H1 (cell line): ENCODE measurements around the gene ACKR2. TPM values are rescaled to one million over a fixed set of nuclear protein-coding genes. Genes with fewer than 3 reads are reported as not detected.
A peak's percentile ranks its signal among the peaks of the same experiment; 100 is the strongest.

Experiments
- CTCF ChIA-PET: fragments of 300-600 bp; sonication (Branson Sonifier 250); formaldehyde crosslinking; loops from one replicate; lab custom pipeline; 2021; ENCODE audit not compliant: partially characterized antibody; lab: Charles Lee
- POLR2A ChIA-PET: fragments of 300-600 bp; sonication (Branson Sonifier 250); formaldehyde crosslinking; loops from one replicate; lab custom pipeline; 2021; ENCODE audit warnings: inconsistent platforms; ENCODE audit not compliant: partially characterized antibody; lab: Charles Lee
- DNase-seq, 2 experiments: peaks; one replicate each; pipeline versions ENCODE4 v3.0.0 to v3.0.0-alpha.2; 2010 to 2022; ENCODE audit warnings: low spot score in 2 of 2, low read depth in 1 of 2, mixed read lengths in 1 of 2
- FAIRE-seq: peaks from 2 replicates; lab custom pipeline; 2011; peaks lifted over from hg19 to GRCh38; lab: Jason Lieb, UNC
- H2AFZ ChIP-seq: 2 replicates; pipeline ENCODE4 v1.8.1; 2012; ENCODE audit warnings: low read length, inconsistent platforms
- H2AK5ac ChIP-seq: 2 replicates; pipeline ENCODE4 v1.6.1; 2013; ENCODE audit warnings: low read depth, low read length
- H2BK120ac ChIP-seq: replicated peaks from 2 replicates; pipeline ENCODE3; 2013; ENCODE audit warnings: low read depth, low read length, inconsistent platforms
- H2BK12ac ChIP-seq: 2 replicates; pipeline ENCODE4 v1.6.1; 2013; ENCODE audit warnings: low read depth, low read length
- H2BK15ac ChIP-seq: 2 replicates; pipeline ENCODE4 v1.6.1; 2013; ENCODE audit warnings: low read length
- H2BK20ac ChIP-seq: 2 replicates; pipeline ENCODE4 v1.6.1; 2013; ENCODE audit warnings: low read length
- H2BK5ac ChIP-seq: 2 replicates; pipeline ENCODE4 v1.6.1; 2013; ENCODE audit warnings: low read depth, low read length
- H3K14ac ChIP-seq: 2 replicates; pipeline ENCODE4 v1.6.1; 2013; ENCODE audit warnings: inconsistent platforms; ENCODE audit not compliant: insufficient read length
- H3K18ac ChIP-seq: 2 replicates; pipeline ENCODE4 v1.6.1; 2013; ENCODE audit warnings: low read length; ENCODE audit errors: extremely low read depth
- H3K23ac ChIP-seq: 2 replicates; pipeline ENCODE4 v1.6.1; 2013; ENCODE audit warnings: inconsistent platforms; ENCODE audit not compliant: insufficient read length
- H3K23me2 ChIP-seq: 2 replicates; pipeline ENCODE4 v1.6.1; 2013; ENCODE audit warnings: low read depth, low read length
- H3K27ac ChIP-seq: 2 replicates; pipeline ENCODE4 v1.6.1; 2011; ENCODE audit warnings: low read depth, low read length, inconsistent platforms
- H3K27me3 ChIP-seq, 4 experiments: replicated peaks in 1 of 4; 1 replicate in 1 of 4; 2 replicates in 3 of 4; pipeline versions ENCODE4 v1.6.1 to v1.8.1; 2011 to 2013; ENCODE audit warnings: low read length in 3 of 4, mild to moderate bottlenecking in 3 of 4, inconsistent platforms in 2 of 4, mixed read lengths in 2 of 4, moderate library complexity in 1 of 4; ENCODE audit not compliant: control insufficient read depth in 3 of 4, insufficient read depth in 3 of 4; ENCODE audit errors: extremely low read depth in 1 of 4
- H3K36me3 ChIP-seq, 4 experiments: 2 replicates each; pipeline versions ENCODE4 v1.6.1 to v1.8.1; 2011 to 2013; ENCODE audit warnings: mild to moderate bottlenecking in 4 of 4, low read length in 3 of 4, moderate library complexity in 2 of 4, control low read depth in 1 of 4, inconsistent platforms in 1 of 4; ENCODE audit not compliant: insufficient read depth in 4 of 4, control insufficient read depth in 2 of 4
- H3K4ac ChIP-seq: replicated peaks from 2 replicates; pipeline ENCODE3; 2013; ENCODE audit warnings: low read length, low read depth, mixed read lengths, inconsistent platforms; ENCODE audit not compliant: insufficient read length
- H3K4me1 ChIP-seq, 4 experiments: replicated peaks in 1 of 4; 1 replicate in 1 of 4; 2 replicates in 3 of 4; pipeline versions ENCODE4 v1.6.1 to v1.8.1; 2011 to 2013; ENCODE audit warnings: low read length in 3 of 4, inconsistent platforms in 2 of 4, mixed read lengths in 1 of 4; ENCODE audit not compliant: insufficient read depth in 4 of 4, control insufficient read depth in 3 of 4
- H3K4me2 ChIP-seq, 2 experiments: 2 replicates each; pipeline versions ENCODE4 v1.6.1 to v1.8.1; 2011 to 2013; ENCODE audit warnings: low read depth in 2 of 2, low read length in 2 of 2, control low read depth in 1 of 2, inconsistent platforms in 1 of 2, mild to moderate bottlenecking in 1 of 2; ENCODE audit not compliant: insufficient read depth in 1 of 2
- H3K4me3 ChIP-seq, 4 experiments: fragments of 200-600, 300-600 bp in 1 of 4; sonication (generic), shearing (Covaris generic), sonication (Bioruptor Twin) in 1 of 4; 2 replicates each; pipeline versions ENCODE4 v1.5.1 to v1.8.1; 2011 to 2016; ENCODE audit warnings: low read length in 4 of 4, low read depth in 3 of 4, control low read depth in 2 of 4, inconsistent platforms in 2 of 4, mild to moderate bottlenecking in 2 of 4, mixed read lengths in 1 of 4, moderate library complexity in 1 of 4; ENCODE audit not compliant: insufficient read depth in 2 of 4; ENCODE audit errors: extremely low read depth in 1 of 4
- H3K56ac ChIP-seq: replicated peaks from 2 replicates; pipeline ENCODE3; 2013; ENCODE audit warnings: low read depth, mild to moderate bottlenecking, mixed read lengths, low read length, inconsistent platforms; ENCODE audit not compliant: insufficient read length
- H3K79me1 ChIP-seq: 2 replicates; pipeline ENCODE4 v1.6.1; 2013; ENCODE audit warnings: low read depth, low read length, control low read depth
- H3K79me2 ChIP-seq, 2 experiments: 2 replicates each; pipeline versions ENCODE4 v1.6.1 to v1.8.1; 2012 to 2013; ENCODE audit warnings: low read length in 2 of 2, mild to moderate bottlenecking in 2 of 2, inconsistent platforms in 1 of 2; ENCODE audit not compliant: insufficient read depth in 2 of 2, control insufficient read depth in 1 of 2
- H3K9ac ChIP-seq, 4 experiments: replicated peaks in 1 of 4; 1 replicate in 1 of 4; 2 replicates in 3 of 4; pipeline versions ENCODE4 v1.6.1 to v1.8.1; 2011 to 2013; ENCODE audit warnings: low read depth in 3 of 4, low read length in 3 of 4, control low read depth in 2 of 4, mild to moderate bottlenecking in 2 of 4, moderate library complexity in 2 of 4, inconsistent platforms in 1 of 4; ENCODE audit errors: extremely low read depth in 1 of 4
- H3K9me3 ChIP-seq, 2 experiments: 2 replicates each; pipeline versions ENCODE4 v1.6.1 to v1.8.1; 2012 to 2013; ENCODE audit warnings: mild to moderate bottlenecking in 2 of 2, moderate library complexity in 2 of 2, control low read depth in 1 of 2, inconsistent platforms in 1 of 2, low read depth in 1 of 2, low read length in 1 of 2, mixed read lengths in 1 of 2; ENCODE audit not compliant: insufficient read depth in 2 of 2
- H4K20me1 ChIP-seq, 2 experiments: replicated peaks in 1 of 2; 2 replicates each; pipeline versions ENCODE3 to v1.8.1; 2011 to 2013; ENCODE audit warnings: inconsistent platforms in 2 of 2, low read length in 2 of 2, mild to moderate bottlenecking in 1 of 2; ENCODE audit not compliant: insufficient read depth in 2 of 2, control insufficient read depth in 1 of 2
- H4K5ac ChIP-seq: 2 replicates; pipeline ENCODE4 v1.6.1; 2013; ENCODE audit warnings: low read length, low read depth, mixed read lengths, inconsistent platforms; ENCODE audit not compliant: insufficient read length
- H4K8ac ChIP-seq: 2 replicates; pipeline ENCODE4 v1.8.0; 2013; ENCODE audit warnings: mild to moderate bottlenecking, moderate library complexity, low read length, inconsistent platforms; ENCODE audit not compliant: insufficient read depth; ENCODE audit errors: extremely low read depth
- H4K91ac ChIP-seq: replicated peaks from 2 replicates; pipeline ENCODE3; 2013; ENCODE audit warnings: low read length, mixed read lengths, inconsistent platforms; ENCODE audit not compliant: insufficient read length
- ASH2L ChIP-seq: fragments of 200-600, 300-600 bp; sonication (generic); IDR thresholded peaks from one replicate; pipeline ENCODE4 v1.7.1; 2017; ENCODE audit warnings: low read length
- ATF3 ChIP-seq: IDR thresholded peaks from 2 replicates; pipeline ENCODE4 v1.6.1; 2011; ENCODE audit warnings: low read depth, mild to moderate bottlenecking, low read length; ENCODE audit not compliant: insufficient read depth
- BACH1 ChIP-seq: IDR thresholded peaks from 2 replicates; pipeline ENCODE4 v1.6.1; 2012; ENCODE audit warnings: low read length, improper control_type of control experiment
- KDM5A ChIP-seq: fragments of 200-600 bp; IDR thresholded peaks from 2 replicates; pipeline ENCODE4 v1.7.1; 2012; ENCODE audit warnings: mild to moderate bottlenecking, low read length, inconsistent platforms, mixed read lengths
- POLR2A ChIP-seq, 2 experiments: IDR thresholded peaks; 1 replicate in 1 of 2; 2 replicates in 1 of 2; pipeline ENCODE4 v1.6.1; 2011; ENCODE audit warnings: low read depth in 2 of 2, low read length in 2 of 2, mild to moderate bottlenecking in 2 of 2; ENCODE audit errors: control extremely low read depth in 1 of 2
- SAP30 ChIP-seq: fragments of 300-600 bp; sonication (generic); IDR thresholded peaks from 2 replicates; pipeline ENCODE4 v1.7.1; 2012; ENCODE audit warnings: low read length, moderate library complexity, mild to moderate bottlenecking, inconsistent platforms; ENCODE audit not compliant: insufficient read depth, insufficient replicate concordance
- SP2 ChIP-seq: IDR thresholded peaks from 2 replicates; pipeline ENCODE4 v1.6.1; 2012; ENCODE audit warnings: mild to moderate bottlenecking, low read length, inconsistent platforms
- SP4 ChIP-seq: IDR thresholded peaks from 2 replicates; pipeline ENCODE4 v1.6.1; 2012; ENCODE audit warnings: low read length, inconsistent platforms
- TAF7 ChIP-seq: optimal IDR thresholded peaks from 2 replicates; pipeline ENCODE3; 2011; ENCODE audit warnings: low read depth, mild to moderate bottlenecking, inconsistent platforms, low read length, moderate library complexity, borderline replicate concordance
- WGBS, 2 experiments: shearing (Covaris generic) in 1 of 2; methylation state at CpG; one replicate each; pipeline versions ENCODE4 v1.1.6 to v1.1.7; 2013 to 2015; ENCODE audit warnings: low lambda C conversion rate in 2 of 2, mixed read lengths in 2 of 2, inconsistent platforms in 1 of 2, low coverage in 1 of 2, missing lambda C conversion rate in 1 of 2; ENCODE audit not compliant: insufficient replicate concordance in 2 of 2, insufficient coverage in 1 of 2, insufficient read length in 1 of 2; ENCODE audit errors: extremely low coverage in 1 of 2, missing lambda C conversion rate in 1 of 2; 5-methylcytosine and 5-hydroxymethylcytosine counted together
- polyA plus RNA-seq, 7 experiments: library from polyadenylated mRNA; depleted of rRNA in 3 of 7; stranded (reverse) in 5 of 7; unstranded in 2 of 7; fragments of >200 nt in 5 of 7; fragments of 200-250 nt in 2 of 7; gene quantifications; 1 replicate in 5 of 7; 2 replicates in 1 of 7; 4 replicates in 1 of 7; pipeline versions ENCODE4 v1.2.1 to v1.2.3, GENCODE V29; 2011 to 2013; ENCODE audit warnings: missing spikeins in 2 of 7, mixed read lengths in 2 of 7
- total RNA-seq: library from RNA; stranded (reverse); fragmentation: NEBNext Ultra II Directional; extraction: Animal tissue kit (Norgen Biotek cat#: 25700); gene quantifications from 2 replicates; pipeline ENCODE4 v1.2.1, GENCODE V29; 2021

The ACKR2 gene
- total and polyA plus RNA-seq, 2 of the 8 experiments (the other 6 are each of a cell fraction or from before 2014, with no cell fraction given): 0.09 to 0.12 TPM

DNA sequence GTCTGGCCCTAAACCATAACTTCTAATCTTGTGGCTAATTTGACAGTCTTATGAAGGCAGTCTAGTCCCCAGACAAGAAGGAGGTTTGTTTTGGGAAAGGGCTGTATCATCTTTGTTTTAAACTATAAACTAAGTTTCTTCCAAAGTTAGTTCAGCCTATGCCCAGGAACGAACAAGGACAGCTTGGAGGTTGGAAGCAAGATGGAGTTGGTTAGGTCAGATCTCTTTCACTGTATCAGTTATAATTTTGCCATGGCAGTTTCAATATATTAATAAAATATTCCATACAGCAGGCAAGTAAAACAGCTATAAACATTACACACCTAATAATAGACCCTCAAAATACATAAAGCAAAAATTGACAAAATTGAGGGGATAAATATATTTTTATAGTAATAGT is 83.6 kb downstream of the ACKR2 start:
- no peak for TF ChIP-seq POLR2A (IDR thresholded peaks at IDR 0.05; ENCODE audit: control extremely low read depth in 1 of 2, low read depth in 2 of 2, low read length in 2 of 2)
- no peak for TF ChIP-seq KDM5A
- no peak for TF ChIP-seq TAF7
- TF ChIP-seq ATF3: no peak
- TF ChIP-seq SAP30: no peak
- TF ChIP-seq ASH2L: no peak
- no peak for TF ChIP-seq SP2
- TF ChIP-seq SP4: no peak
- no peak for TF ChIP-seq BACH1
- no peak overlapping the region for H3K56ac ChIP-seq
- H4K5ac ChIP-seq: no peak overlapping the region
- H4K91ac ChIP-seq: no peak overlapping the region
- no peaks in the 10 kb centered on the region for H3K9me3 ChIP-seq
- POLR2A ChIA-PET: no interaction called here
- no peak overlapping the region for H3K18ac ChIP-seq
- no peaks in the 10 kb centered on the region; a peak in 1 of 8 replicates for H3K36me3 ChIP-seq
- H2AK5ac ChIP-seq: 0 out of 2 replicates have a peak overlapping the region, but pooled peaks have one; percentile 60
- no peak for DNase-seq
- FAIRE-seq: no peak
- H3K14ac ChIP-seq: no peak overlapping the region
- peak overlapping the region; percentile 69; the same call in 1 of the 2 replicates for H2BK5ac ChIP-seq
- no peak overlapping the region; the same call in 1 of the 2 replicates for H3K27ac ChIP-seq
- H3K23ac ChIP-seq: no peak overlapping the region
- no peaks in the 10 kb centered on the region for H3K79me1 ChIP-seq
- H3K27me3 ChIP-seq: no peaks in the 10 kb centered on the region
- no peak overlapping the region for H4K8ac ChIP-seq
- H2AFZ ChIP-seq: no peak overlapping the region
- no peak overlapping the region for H3K9ac ChIP-seq
- 100% methylated on average over 1 of the region's 1 CpG; no CpG with 5 or more reads in 1 of the 2 experiments for WGBS, 2 experiments
- peak overlapping the region; percentile 68; the same call in 1 of the 2 replicates for H2BK12ac ChIP-seq
- no peak overlapping the region for H2BK15ac ChIP-seq
- H3K79me2 ChIP-seq: no peaks in the 10 kb centered on the region
- H2BK120ac ChIP-seq: peak overlapping the region; percentile 43
- H3K23me2 ChIP-seq: no peaks in the 10 kb centered on the region
- peaks cover 0 to 15% (median 5%) of the 10 kb centered on the region in 4 experiments; a peak in 5 of 7 replicates for H3K4me1 ChIP-seq
- H4K20me1 ChIP-seq: no peaks in the 10 kb centered on the region
- no peak overlapping the region for H3K4me3 ChIP-seq
- no peak overlapping the region for H3K4ac ChIP-seq
- H2BK20ac ChIP-seq: peak overlapping the region; percentile 63; the same call in 1 of the 2 replicates
- no peak overlapping the region for H3K4me2 ChIP-seq
- CTCF ChIA-PET: interaction anchor here (1.7 to 3.5 kb wide), 4 partner anchors 11 to 68 kb away, joined by 3 to 14 read pairs (median 6); no protein-coding TSS in a partner anchor
